GM12878 (cell line): ENCODE data around the gene ERC1. TPM values are rescaled to one million over a fixed set of nuclear protein-coding genes. Genes with fewer than 3 reads are reported as not detected.
"Not testable (repeated sequence)": the region's sequence is repeated elsewhere in the genome, so short reads cannot be mapped to it uniquely, and the experiment has no call there.

Experiments
- ATAC-seq: fragments of 200-7000 bp; cut with Tn5 transposase; 3 replicates; pipeline ENCODE4 v1.9.1; 2020; ENCODE audit warnings: mild to moderate bottlenecking, moderate library complexity
- BruUV-seq: library from RNA; stranded (reverse); fragments of 400-500 nt; replicated peaks from 2 replicates; lab custom pipeline; 2021; lab: Mats Ljungman, UMichigan
- CTCF ChIA-PET: fragments of 300-600 bp; sonication (Branson Sonifier 250); formaldehyde crosslinking; extraction: SDS; loops from one replicate; lab custom pipeline; 2021; ENCODE audit warnings: inconsistent platforms; lab: Yijun Ruan, JAX
- POLR2A ChIA-PET: fragments of 350-600 bp; formaldehyde crosslinking; extraction: SDS; loops from one replicate; lab custom pipeline; 2021; ENCODE audit warnings: inconsistent platforms; lab: Charles Lee
- RAD21 ChIA-PET: fragments of 300-600 bp; sonication (Branson Sonifier 250); formaldehyde crosslinking; loops from one replicate; lab custom pipeline; 2023; ENCODE audit warnings: antibody characterized with exemption; ENCODE audit not compliant: unreplicated experiment; lab: Charles Lee
- SMC1A ChIA-PET: fragments of 300-600 bp; sonication (Branson Sonifier 250); formaldehyde crosslinking; loops from one replicate; lab custom pipeline; 2023; ENCODE audit not compliant: unreplicated experiment, uncharacterized antibody; lab: Charles Lee
- DNase-seq: peaks from one replicate; pipeline ENCODE4 v3.0.0-alpha.2; 2011; ENCODE audit warnings: low read depth, low spot score
- FAIRE-seq: peaks from 3 replicates; lab custom pipeline; 2011; peaks lifted over from hg19 to GRCh38; lab: Jason Lieb, UNC
- H2AFZ ChIP-seq: 2 replicates; pipeline ENCODE4 v1.6.0; 2011; ENCODE audit warnings: low read depth, low read length, control low read depth; ENCODE audit not compliant: control insufficient read depth
- H3K27ac ChIP-seq: 2 replicates; pipeline ENCODE4 v1.5.1; 2011; ENCODE audit warnings: control low read depth; ENCODE audit not compliant: control insufficient read depth, insufficient read depth
- H3K27me3 ChIP-seq, 2 experiments: replicated peaks in 1 of 2; 2 replicates each; pipeline versions ENCODE4 v1.6.0 to v1.6.1; 2011; ENCODE audit warnings: low read length in 1 of 2; ENCODE audit not compliant: control insufficient read depth in 2 of 2, insufficient read depth in 2 of 2
- H3K36me3 ChIP-seq, 2 experiments: 2 replicates each; pipeline ENCODE4 v1.5.1; 2011; ENCODE audit warnings: low read length in 1 of 2; ENCODE audit not compliant: control insufficient read depth in 2 of 2, insufficient read depth in 2 of 2
- H3K4me1 ChIP-seq: 2 replicates; pipeline ENCODE4 v1.6.1; 2011; ENCODE audit warnings: mild to moderate bottlenecking, low read length, moderate library complexity, mixed read lengths; ENCODE audit not compliant: control insufficient read depth, insufficient read depth
- H3K4me2 ChIP-seq: 2 replicates; pipeline ENCODE4 v1.6.0; 2011; ENCODE audit warnings: control low read depth; ENCODE audit not compliant: control insufficient read depth, insufficient read depth
- H3K4me3 ChIP-seq: fragments of 200-600 bp; sonication (generic); 2 replicates; pipeline ENCODE4 v1.5.1; 2016
- H3K79me2 ChIP-seq: 2 replicates; pipeline ENCODE4 v1.6.0; 2011; ENCODE audit warnings: low read length; ENCODE audit not compliant: control insufficient read depth, insufficient read depth
- H3K9ac ChIP-seq: 2 replicates; pipeline ENCODE4 v1.8.0; 2011; ENCODE audit warnings: low read length, control low read depth, mixed read lengths; ENCODE audit not compliant: control insufficient read depth, insufficient read depth
- H3K9me3 ChIP-seq: replicated peaks from 3 replicates; pipeline ENCODE4 v1.5.1; 2011; ENCODE audit warnings: mild to moderate bottlenecking, low read length; ENCODE audit not compliant: control insufficient read depth, insufficient read depth
- H4K20me1 ChIP-seq: 2 replicates; pipeline ENCODE4 v1.6.0; 2011; ENCODE audit not compliant: control insufficient read depth, insufficient read depth
- EGR1 ChIP-seq, 2 experiments: IDR thresholded peaks; 1 replicate in 1 of 2; 2 replicates in 1 of 2; pipeline ENCODE4 v1.6.1; 2011 to 2012; ENCODE audit warnings: low read depth in 2 of 2, low read length in 2 of 2, borderline replicate concordance in 1 of 2, mild to moderate bottlenecking in 1 of 2, moderate library complexity in 1 of 2
- ETV6 ChIP-seq, 2 experiments: fragments of 450-650 bp in 1 of 2; IDR thresholded peaks in 1 of 2; conservative IDR thresholded peaks in 1 of 2; 2 replicates each; pipeline ENCODE4 v1.6.1; 2014; ENCODE audit warnings: antibody characterized with exemption in 1 of 2, borderline replicate concordance in 1 of 2, low read depth in 1 of 2, mild to moderate bottlenecking in 1 of 2, moderate library complexity in 1 of 2
- HDAC2 ChIP-seq: fragments of 200-600 bp; sonication (generic); IDR thresholded peaks from 2 replicates; pipeline ENCODE4 v1.6.1; 2017
- TCF7 ChIP-seq: IDR thresholded peaks from 2 replicates; pipeline ENCODE4 v1.6.1; 2014; ENCODE audit warnings: antibody characterized with exemption, borderline replicate concordance
- WGBS: methylation state at CpG from one replicate; pipeline ENCODE4 v1.1.6; 2016; ENCODE audit warnings: low lambda C conversion rate; ENCODE audit not compliant: insufficient replicate concordance, insufficient coverage; ENCODE audit errors: missing lambda C conversion rate; 5-methylcytosine and 5-hydroxymethylcytosine counted together
- in situ Hi-C: fragments of 300-500 bp; cut with MboI; formaldehyde crosslinking; loops from 9 replicates; pipeline ENCODE4 v1.14.3; 2018; ENCODE audit warnings: mixed read lengths
- intact Hi-C: fragments of 100-400 bp; cut with micrococcal nuclease; formaldehyde crosslinking; loops from one replicate; pipeline ENCODE4 v1.14.2; 2022; ENCODE audit not compliant: unreplicated experiment
- polyA plus RNA-seq, 11 experiments: library from polyadenylated mRNA; depleted of rRNA in 4 of 11; unstranded in 6 of 11; stranded (reverse) in 5 of 11; fragments of >200 nt; fragmentation: Nextera tagmentation in 4 of 11; fragmentation: Illumina TruSeq in 1 of 11; extraction: Ambion mirVana in 4 of 11; extraction: Trizol in 1 of 11; gene quantifications; 1 replicate in 1 of 11; 2 replicates in 10 of 11; pipeline versions ENCODE4 v1.2.1 to v1.2.3, GENCODE V29; 2011 to 2016; ENCODE audit warnings: inconsistent platforms in 2 of 11, missing spikeins in 2 of 11, low read depth in 1 of 11
- total RNA-seq, 4 experiments: library from RNA; depleted of rRNA in 3 of 4; stranded (reverse); fragments of >200 nt in 3 of 4; fragmentation: Illumina TruSeq in 1 of 4; extraction: Trizol in 1 of 4; gene quantifications; 2 replicates each; pipeline versions ENCODE4 v1.2.1 to v1.2.3, GENCODE V29; 2013 to 2021

Gene ERC1
- total and polyA plus RNA-seq, 10 of the 15 experiments (the other 5 are each of a cell fraction or from before 2014, with no cell fraction given) = 0.75 to 8.0 (median 5.0) TPM

GRCh38 chr12:1252758-1253157 lies 261.7 kb downstream of the ERC1 start:
- Histone ChIP-seq H3K4me3 (no peak overlapping the region), H3K36me3 (no peaks in the 10 kb centered on the region), H4K20me1 (no peaks in the 10 kb centered on the region), H3K4me2 (no peak overlapping the region), H3K4me1 (no peaks in the 10 kb centered on the region), H3K9me3 (no peaks in the 10 kb centered on the region), H3K9ac (no peak overlapping the region), H2AFZ (no peak overlapping the region), H3K79me2 (no peaks in the 10 kb centered on the region), H3K27me3 (no peaks in the 10 kb centered on the region), H3K27ac (no peak overlapping the region)
- no peak for ATAC-seq
- 14% methylated on average over 2 of the region's 2 CpGs for WGBS
- TF ChIP-seq HDAC2 (no peak), ETV6 (conservative IDR thresholded peaks at IDR 0.05 in 1 of 2, IDR thresholded peaks at IDR 0.05 in 1 of 2; ENCODE audit: borderline replicate concordance in 1 of 2, low read depth in 1 of 2) (no peak), EGR1 (IDR thresholded peaks at IDR 0.05; ENCODE audit: borderline replicate concordance in 1 of 2, low read depth in 2 of 2, low read length in 2 of 2) (no peak), TCF7 (no peak)
- no peak for FAIRE-seq
- CTCF ChIA-PET = no interaction called here
- no peak for DNase-seq
- RAD21 ChIA-PET = no interaction called here
- BruUV-seq = no TSS peak
- SMC1A ChIA-PET = interaction anchor here (1.2 kb wide), 1 partner anchor 17 kb away, joined by 3 read pairs; no protein-coding TSS in a partner anchor
- intact Hi-C loops (no loop called here), in situ Hi-C loops (no loop called here)
- POLR2A ChIA-PET = interaction anchor here (0.6 kb wide), 1 partner anchor 469 kb away, joined by 4 read pairs; no protein-coding TSS in a partner anchor

- H3K9ac ChIP-seq, POLR2A ChIA-PET, H3K27ac ChIP-seq, BruUV-seq, RAD21 ChIA-PET, in situ Hi-C loops, FAIRE-seq, H3K79me2 ChIP-seq, DNase-seq, H3K9me3 ChIP-seq, ATAC-seq, H2AFZ ChIP-seq, intact Hi-C loops, H3K4me3 ChIP-seq, H3K36me3 ChIP-seq, H3K4me1 ChIP-seq, H4K20me1 ChIP-seq, H3K4me2 ChIP-seq, CTCF ChIA-PET, H3K27me3 ChIP-seq: not testable (repeated sequence)
- WGBS = 87% methylated on average over 6 of the region's 6 CpGs
- SMC1A ChIA-PET = interaction anchor here (1.6 kb wide), 1 partner anchor 11 kb away, joined by 3 read pairs; no protein-coding TSS in a partner anchor
Measured at GRCh38 chr12:1255125-1255524, 264.1 kb downstream of the ERC1 start.
